Peyer's patch (tissue), 4 donors: ENCODE data around the gene MAML3. TPM values are rescaled to one million over a fixed set of nuclear protein-coding genes. Genes with fewer than 3 reads are reported as not detected.

Experiments used
- DNase-seq, 3 donors: peaks; one replicate each; pipeline ENCODE4 v3.0.0-alpha.2; 2017 to 2019
- H3K27ac ChIP-seq, 4 donors: fragments of 200-600 bp; sonication (generic); one replicate each; pipeline ENCODE4 v1.5.1; 2016 to 2019
- H3K27me3 ChIP-seq, 2 donors: fragments of 200-600 bp; sonication (generic); one replicate each; pipeline ENCODE4 v1.5.1; 2019
- H3K36me3 ChIP-seq, 3 donors: fragments of 200-600 bp; sonication (generic); one replicate each; pipeline ENCODE4 v1.5.1; 2016 to 2019
- H3K4me1 ChIP-seq, 4 donors: fragments of 200-600 bp; sonication (generic); one replicate each; pipeline ENCODE4 v1.5.1; 2016 to 2019
- H3K4me3 ChIP-seq, 4 donors: fragments of 200-600 bp; sonication (generic); 1 replicate in 3 of 4; 2 replicates in 1 of 4; pipeline ENCODE4 v1.5.1; 2016 to 2019; ENCODE audit warnings: mild to moderate bottlenecking in 1 of 4
- H3K9me3 ChIP-seq, 4 donors: fragments of 200-600 bp; sonication (generic); one replicate each; pipeline ENCODE4 v1.5.1; 2016 to 2019; ENCODE audit warnings: mild to moderate bottlenecking in 1 of 4
- POLR2A ChIP-seq, 2 donors: fragments of 450-650 bp; IDR thresholded peaks; one replicate each; pipeline ENCODE4 v1.5.1; 2017; ENCODE audit warnings: antibody characterized with exemption in 2 of 2, mild to moderate bottlenecking in 2 of 2, moderate library complexity in 2 of 2
- total RNA-seq, 4 donors: library from RNA; depleted of rRNA; stranded (reverse); fragments of >200 nt; gene quantifications; one replicate each; pipeline ENCODE4 v1.1.0, GENCODE V29; 2016
- TF ChIP-seq, protein P1 (sequence below), 6 experiments: fragments of 450-650 bp in 4 of 6; fragments of 200-600 bp in 2 of 6; sonication (generic) in 1 of 6; IDR thresholded peaks; one replicate each; pipeline ENCODE4 v1.5.1; 2017 to 2019; ENCODE audit warnings: antibody characterized with exemption in 6 of 6, mild to moderate bottlenecking in 3 of 6, moderate library complexity in 1 of 6

MAML3 gene
- total RNA-seq, 4 donors from 2014 or later: 6.5 to 44.6 (median 22.1) TPM

DNA sequence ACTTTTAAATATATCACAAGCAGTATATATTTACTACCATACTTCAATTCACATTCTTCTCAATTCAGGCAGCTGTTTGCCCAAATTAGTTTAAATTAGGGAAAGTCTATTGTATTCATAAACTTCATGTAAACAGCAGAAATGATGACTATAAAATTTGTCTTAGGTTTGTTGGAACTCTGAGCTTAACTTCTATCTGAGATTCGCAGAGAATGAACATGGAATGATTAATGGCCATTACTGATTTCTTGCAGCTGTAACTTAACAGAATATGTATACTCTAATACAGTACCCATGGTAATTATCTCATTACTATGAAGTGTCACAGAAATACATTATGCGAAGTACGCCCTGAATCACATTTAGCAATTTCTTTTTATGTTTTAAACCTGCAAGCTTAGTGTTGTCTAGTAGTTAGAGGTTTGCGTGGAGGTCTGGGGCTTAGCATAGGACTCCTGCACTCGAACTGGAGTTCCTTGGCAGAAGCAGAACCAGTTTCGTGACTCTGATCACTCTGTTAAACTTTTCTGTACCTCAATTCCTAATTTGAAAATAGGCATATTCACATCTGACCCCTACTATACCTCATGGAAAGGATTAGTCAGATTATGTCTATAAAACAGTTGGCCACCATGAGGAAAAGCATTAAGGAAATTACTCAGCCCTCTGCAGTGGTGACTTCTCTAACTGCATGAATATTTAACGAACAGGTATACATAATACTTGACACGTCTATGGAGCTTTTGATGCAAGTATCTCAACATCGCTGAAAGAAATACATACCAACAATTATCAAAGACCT, 245.1 kb downstream of the MAML3 start:
- TF ChIP-seq, protein P1, sequence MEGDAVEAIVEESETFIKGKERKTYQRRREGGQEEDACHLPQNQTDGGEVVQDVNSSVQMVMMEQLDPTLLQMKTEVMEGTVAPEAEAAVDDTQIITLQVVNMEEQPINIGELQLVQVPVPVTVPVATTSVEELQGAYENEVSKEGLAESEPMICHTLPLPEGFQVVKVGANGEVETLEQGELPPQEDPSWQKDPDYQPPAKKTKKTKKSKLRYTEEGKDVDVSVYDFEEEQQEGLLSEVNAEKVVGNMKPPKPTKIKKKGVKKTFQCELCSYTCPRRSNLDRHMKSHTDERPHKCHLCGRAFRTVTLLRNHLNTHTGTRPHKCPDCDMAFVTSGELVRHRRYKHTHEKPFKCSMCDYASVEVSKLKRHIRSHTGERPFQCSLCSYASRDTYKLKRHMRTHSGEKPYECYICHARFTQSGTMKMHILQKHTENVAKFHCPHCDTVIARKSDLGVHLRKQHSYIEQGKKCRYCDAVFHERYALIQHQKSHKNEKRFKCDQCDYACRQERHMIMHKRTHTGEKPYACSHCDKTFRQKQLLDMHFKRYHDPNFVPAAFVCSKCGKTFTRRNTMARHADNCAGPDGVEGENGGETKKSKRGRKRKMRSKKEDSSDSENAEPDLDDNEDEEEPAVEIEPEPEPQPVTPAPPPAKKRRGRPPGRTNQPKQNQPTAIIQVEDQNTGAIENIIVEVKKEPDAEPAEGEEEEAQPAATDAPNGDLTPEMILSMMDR (IDR thresholded peaks at IDR 0.05): no peak
- H3K4me3 ChIP-seq: no peak overlapping the region
- no peak overlapping the region for H3K27ac ChIP-seq
- no peak for DNase-seq
- H3K9me3 ChIP-seq: no peaks in the 10 kb centered on the region
- H3K27me3 ChIP-seq: no peaks in the 10 kb centered on the region
- no peaks in the 10 kb centered on the region for H3K36me3 ChIP-seq
- peaks cover 0 to 8% (median 0%) of the 10 kb centered on the region in 4 donors for H3K4me1 ChIP-seq

DNA sequence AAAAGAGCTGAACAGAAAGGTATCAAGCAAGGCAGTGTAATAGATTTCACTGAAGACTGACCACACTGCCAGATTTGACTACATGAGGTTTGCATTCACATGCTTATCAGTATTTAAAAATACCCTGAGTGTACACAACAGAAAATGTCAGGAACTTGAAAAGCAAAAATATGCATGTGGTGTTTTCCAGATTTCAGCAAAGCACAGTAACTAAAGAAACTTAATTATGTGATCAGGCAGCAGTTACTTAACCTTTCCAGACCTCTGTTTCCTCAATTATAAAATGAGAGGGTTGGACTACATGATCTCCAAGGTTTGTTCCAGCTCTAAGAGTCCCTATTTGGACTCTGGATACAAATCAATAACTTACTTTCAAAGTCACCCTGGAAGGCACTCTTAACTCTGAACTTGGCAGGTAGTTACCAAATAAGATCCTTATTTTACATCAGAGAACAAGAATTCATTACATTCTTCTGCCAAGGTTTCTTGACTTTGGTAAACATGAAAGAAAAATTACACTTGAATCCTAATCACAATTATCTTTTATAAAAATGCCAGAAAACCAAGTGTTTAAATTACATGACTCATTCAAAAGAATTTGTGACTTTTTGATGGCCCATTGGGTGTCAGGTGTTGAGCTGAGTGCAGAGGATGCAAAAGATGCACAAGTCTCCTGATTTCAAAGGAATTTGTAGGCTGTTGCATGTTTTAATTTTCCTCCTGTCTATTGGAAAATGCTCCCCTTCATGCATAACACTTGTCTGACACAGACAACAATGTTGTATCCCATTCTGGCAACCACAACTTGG, 246.8 kb downstream of the MAML3 start:
- Histone ChIP-seq H3K27me3 (no peaks in the 10 kb centered on the region), H3K9me3 (no peaks in the 10 kb centered on the region), H3K36me3 (no peaks in the 10 kb centered on the region), H3K27ac (no peak overlapping the region), H3K4me1 (no peaks in the 10 kb centered on the region), H3K4me3 (no peak overlapping the region)
- DNase-seq: no peak
- TF ChIP-seq, protein P1 (IDR thresholded peaks at IDR 0.05): no peak
- TF ChIP-seq POLR2A (IDR thresholded peaks at IDR 0.05): no peak

DNA sequence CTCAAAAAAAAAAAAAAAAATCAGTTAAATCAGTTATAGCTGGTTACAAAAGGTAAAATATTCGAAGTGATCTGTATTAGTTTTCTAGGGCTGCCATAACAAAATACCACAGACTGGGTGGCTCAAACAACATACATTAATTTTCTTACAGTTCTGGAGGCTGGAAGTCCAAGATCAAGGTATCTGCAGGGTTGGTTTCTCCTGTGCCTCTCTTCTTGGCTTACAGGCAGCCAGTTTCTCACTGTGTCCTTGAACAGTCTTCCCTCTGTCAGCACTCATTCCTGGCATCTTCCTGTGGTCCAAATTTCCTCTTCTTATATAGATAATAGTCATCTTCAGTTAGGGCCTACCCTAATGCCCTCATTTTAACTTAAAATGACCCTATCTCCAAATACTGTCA, 248.5 kb downstream of the MAML3 start:
- no peak overlapping the region for H3K4me3 ChIP-seq
- no peak for DNase-seq
- H3K36me3 ChIP-seq: no peaks in the 10 kb centered on the region
- no peaks in the 10 kb centered on the region for H3K9me3 ChIP-seq
- no peaks in the 10 kb centered on the region for H3K27me3 ChIP-seq
- TF ChIP-seq, protein P1 (IDR thresholded peaks at IDR 0.05): no peak
- TF ChIP-seq POLR2A (IDR thresholded peaks at IDR 0.05): no peak
- no peaks in the 10 kb centered on the region for H3K4me1 ChIP-seq
- H3K27ac ChIP-seq: no peak overlapping the region

DNA sequence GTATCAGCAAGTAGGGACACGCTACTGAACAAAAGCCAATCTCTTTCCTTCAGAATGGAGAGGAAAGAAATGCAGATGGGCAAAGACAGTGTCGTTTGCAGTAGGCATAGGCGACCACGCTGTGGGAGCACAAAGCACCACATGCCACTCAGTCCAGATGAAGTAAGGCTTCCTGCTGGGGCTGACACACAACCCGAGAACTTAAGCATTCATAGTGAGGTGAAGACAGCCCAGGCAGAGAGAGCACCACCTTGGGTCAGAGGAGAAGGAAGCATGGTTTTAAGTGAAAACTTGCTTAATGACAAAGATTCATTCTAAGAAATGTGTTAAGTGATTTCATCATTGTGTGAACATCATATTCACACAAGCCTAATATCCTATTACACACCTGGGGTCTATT, 249.6 kb downstream of the MAML3 start:
- H3K4me1 ChIP-seq: no peaks in the 10 kb centered on the region
- no peak for DNase-seq
- TF ChIP-seq, protein P1 (IDR thresholded peaks at IDR 0.05): no peak
- TF ChIP-seq POLR2A (IDR thresholded peaks at IDR 0.05): no peak

DNA sequence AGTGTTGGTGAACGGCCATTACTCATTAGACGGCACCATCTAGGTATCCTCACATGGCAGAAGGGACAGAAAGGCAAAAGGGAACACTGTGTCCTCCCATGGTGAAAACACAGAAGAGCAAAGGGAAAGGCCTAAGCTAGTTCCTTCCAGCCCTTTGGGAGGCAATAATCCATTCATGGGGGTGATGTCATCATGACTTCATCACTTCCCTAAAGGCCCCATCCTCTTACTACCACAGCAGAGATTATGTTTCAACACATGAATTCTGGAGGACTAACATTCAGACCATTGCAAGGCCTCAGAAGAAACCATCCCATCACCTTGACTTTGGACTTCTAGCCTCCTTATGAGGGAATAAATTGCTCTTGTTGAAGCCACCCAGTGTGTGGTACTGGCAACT, 250.1 kb downstream of the MAML3 start:
- H3K9me3 ChIP-seq: no peaks in the 10 kb centered on the region
- H3K36me3 ChIP-seq: no peaks in the 10 kb centered on the region
- no peak for DNase-seq
- TF ChIP-seq, protein P1 (IDR thresholded peaks at IDR 0.05): no peak
- no peak for TF ChIP-seq POLR2A (IDR thresholded peaks at IDR 0.05)
- H3K4me1 ChIP-seq: no peaks in the 10 kb centered on the region
- H3K27ac ChIP-seq: no peak overlapping the region
- no peak overlapping the region for H3K4me3 ChIP-seq
- H3K27me3 ChIP-seq: no peaks in the 10 kb centered on the region

More for the DNA sequence above, 249.6 kb downstream of the MAML3 start:
- H3K27ac ChIP-seq: no peak overlapping the region
- H3K36me3 ChIP-seq: no peaks in the 10 kb centered on the region
- H3K9me3 ChIP-seq: no peaks in the 10 kb centered on the region
- no peaks in the 10 kb centered on the region for H3K27me3 ChIP-seq
- H3K4me3 ChIP-seq: no peak overlapping the region
